GM20431 (cell line): ENCODE data around the gene RAB11FIP2.

ENCODE experiments used
- in situ Hi-C: fragments of 300-500 bp; cut with MseI, MboI; formaldehyde crosslinking; loops from one replicate; pipeline ENCODE4 v1.15.0; 2020; ENCODE audit warnings: low sequenced_read_pairs; ENCODE audit not compliant: unreplicated experiment

The RAB11FIP2 gene

DNA sequence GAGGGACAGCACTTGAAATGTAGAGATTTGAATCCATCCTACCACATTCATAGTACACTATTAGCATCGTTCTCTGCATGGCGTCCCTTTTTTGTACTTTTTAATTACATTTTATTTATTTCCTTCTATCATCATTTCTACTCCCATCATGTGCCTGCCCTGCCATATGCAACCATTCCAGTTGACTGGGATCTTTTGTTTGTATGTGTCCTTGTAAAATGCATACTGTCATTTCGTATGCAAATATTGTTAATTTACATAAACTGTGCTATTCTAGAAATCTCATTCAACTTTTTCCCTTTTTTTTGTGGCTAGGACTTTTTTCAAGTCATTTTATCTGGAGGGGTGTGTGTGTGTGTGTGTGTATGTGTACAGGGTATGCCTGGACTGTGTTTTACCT lies 57.9 kb downstream of the RAB11FIP2 start:
- in situ Hi-C loops, result no loop called here

DNA sequence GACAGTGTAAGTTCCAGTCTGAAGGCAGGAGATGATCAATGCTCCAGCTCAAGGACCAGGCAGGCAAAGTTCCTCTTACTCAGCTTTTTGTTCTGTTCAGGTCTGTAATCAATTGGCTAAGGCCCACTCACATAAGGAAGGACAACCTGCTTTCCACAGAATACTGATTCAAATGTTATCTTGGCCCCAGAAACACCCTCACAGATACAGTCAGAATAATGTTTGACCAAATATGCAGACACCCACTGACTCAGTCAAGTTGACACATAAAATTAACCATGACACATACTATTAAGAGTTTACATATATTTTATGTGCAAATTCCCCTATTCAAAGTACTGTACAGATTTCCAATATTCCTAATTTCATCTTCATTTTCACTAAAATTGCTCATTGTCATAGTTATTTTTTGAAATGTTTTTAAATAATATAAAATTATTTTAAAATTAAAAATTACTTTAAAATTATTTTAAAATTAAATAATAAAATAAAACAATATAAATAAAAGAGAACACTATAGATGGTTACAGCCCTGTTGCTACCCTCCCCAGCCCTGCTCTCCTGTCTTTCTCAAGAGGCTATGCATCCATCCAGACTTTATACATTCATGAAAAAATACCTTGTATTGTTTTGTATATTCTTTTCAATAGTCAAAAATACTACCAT lies 59.4 kb downstream of the RAB11FIP2 start:
- in situ Hi-C loops, result no loop called here

DNA sequence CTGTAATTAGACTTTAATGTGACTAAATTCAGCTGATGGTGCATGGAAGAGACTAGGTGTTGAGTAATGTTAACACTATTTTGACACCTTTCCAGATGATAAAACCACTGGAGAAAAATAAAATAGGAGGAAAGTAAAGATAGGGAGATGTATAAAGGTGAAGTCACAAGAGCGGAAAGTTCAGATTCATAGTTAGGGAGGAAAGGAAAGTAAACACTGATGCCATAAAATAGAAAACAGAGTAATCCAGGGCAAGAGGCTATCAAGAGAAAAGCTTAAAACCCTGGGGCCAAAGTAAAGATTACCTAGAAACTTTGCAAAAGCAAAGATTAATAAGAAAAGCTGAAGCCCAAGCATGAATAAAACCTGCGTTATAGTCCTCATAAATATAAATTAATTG lies 62.8 kb downstream of the RAB11FIP2 start:
- in situ Hi-C loops, result no loop called here

DNA sequence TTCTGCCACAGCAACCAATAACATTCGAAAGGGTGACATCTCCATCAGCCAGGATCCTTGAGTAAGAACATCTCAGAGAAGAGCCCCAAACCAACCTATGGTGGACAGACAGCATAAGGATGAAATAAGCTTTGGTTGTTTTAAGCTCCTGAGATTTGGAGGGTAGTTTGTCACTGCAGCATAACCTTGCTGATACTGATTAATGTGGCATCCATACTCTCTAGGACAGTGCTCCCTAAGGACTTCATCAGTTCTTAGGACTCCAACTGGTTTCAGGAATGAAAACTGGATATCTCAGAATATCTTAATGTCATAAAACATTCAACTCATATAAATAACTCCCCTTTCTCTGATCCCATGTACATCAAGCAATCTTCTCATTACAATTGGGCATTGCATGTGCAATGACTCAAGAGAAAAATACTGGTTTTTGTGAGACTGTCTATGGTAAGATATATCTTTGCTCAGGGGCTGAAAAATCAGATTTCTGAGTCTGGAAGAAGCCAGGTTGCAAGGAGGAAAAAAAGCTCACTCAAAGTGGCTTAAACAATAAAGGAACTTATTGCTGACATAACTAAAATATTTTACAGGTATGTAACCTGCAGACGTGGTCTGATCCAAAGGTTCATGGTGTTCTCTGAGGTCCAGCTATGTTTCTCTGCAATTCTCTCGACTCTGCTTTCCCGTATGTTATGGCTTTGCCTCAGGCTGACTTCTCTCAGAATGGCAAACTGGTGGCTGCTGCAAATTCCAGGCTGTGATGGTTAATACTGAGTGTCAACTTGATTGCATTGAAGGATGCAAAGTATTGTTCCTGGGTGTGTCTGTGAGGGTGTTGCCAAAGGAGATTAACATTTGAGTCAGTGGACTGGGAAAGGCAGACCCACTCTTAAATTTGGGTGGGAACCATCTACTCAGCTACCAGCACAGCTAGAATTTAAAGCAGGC lies 65.7 kb downstream of the RAB11FIP2 start:
- in situ Hi-C loops, result no loop called here

DNA sequence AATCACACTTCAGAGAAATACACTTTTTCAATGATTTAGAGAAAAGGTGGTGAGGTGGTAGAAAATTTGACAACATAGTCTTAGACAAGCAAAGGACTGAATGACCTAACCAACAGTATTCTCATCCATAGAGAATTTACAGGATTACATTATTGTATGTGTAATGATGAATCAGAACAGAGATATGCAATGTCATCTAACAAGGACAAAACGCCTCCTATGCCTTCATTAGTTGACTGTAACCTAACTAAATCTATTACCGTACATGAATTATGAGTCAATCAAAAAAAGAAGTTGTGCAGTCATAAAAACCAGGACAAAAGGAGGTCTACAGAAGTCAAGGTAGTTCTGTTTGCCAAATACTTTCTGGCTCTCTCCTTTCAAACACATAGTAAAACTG lies 66.5 kb downstream of the RAB11FIP2 start:
- in situ Hi-C loops, result no loop called here

DNA sequence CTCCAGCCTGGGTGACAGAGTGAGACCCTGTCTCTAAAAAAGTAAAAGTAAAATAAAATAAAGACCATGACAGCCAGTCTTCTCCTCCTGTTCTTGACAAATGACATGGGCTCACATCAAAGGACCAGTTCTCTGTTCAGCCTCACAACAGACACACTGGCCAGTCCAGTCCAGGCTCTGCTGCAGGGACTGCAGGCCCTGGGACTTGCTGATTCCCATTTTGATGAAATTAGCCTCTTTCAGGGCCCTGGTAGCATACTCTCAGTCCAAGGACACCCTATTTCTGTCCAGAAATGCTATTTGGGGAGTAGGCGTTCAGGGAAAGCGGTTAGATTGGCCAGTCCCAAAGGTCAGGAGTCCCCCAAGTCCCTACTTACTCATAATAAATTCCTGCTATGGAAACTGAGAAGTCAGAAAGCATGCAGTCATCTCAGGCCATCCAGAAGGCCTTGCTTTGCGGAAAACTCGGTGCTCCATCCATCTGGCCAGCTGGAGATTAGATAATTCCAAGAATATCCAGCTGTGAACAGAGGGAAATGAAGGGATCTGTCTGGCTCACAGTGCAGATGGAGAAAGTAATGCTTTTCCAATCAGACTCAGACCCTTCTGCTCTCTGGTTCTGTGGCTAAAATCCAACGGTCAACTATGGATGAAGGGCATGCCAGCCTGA lies 74.4 kb downstream of the RAB11FIP2 start:
- in situ Hi-C loops, result no loop called here

DNA sequence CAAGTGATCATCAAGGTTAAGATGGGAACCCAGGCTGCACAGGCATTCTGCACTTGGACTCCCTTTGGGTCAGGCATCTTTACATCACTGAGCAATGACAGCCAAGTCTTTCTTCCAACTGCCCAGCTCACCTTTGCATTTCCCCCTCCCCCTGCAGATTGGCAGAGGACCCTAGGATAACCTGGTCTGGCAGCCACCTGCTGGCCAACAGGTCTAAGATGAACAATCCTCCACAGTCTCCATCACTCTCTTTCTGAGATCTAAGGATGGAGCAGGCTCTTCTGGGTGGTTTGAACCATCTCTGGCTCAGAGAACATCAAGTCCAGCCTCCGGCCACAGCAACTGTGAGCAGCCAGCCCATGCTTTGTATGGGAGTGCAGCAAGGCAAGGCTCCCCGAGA lies 75.8 kb downstream of the RAB11FIP2 start:
- in situ Hi-C loops, result no loop called here

DNA sequence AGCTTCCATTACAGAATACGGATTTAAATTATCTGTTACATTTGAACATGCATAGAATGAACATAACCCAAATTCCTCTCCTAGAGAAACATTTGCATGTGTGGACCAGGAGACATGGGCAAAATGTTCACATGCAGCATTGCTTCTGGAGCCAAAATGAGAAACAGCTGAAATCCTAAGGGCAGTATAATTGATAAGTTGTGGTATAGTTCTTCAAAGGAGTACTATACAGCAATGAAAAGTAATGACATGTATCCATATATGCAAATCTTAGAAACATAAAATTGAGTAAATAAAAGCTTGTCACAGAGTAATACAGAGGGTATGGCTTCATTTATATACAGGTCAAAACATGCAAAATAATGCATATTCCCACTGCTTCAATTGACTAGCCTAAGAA lies 77.1 kb downstream of the RAB11FIP2 start:
- in situ Hi-C loops, result no loop called here

DNA sequence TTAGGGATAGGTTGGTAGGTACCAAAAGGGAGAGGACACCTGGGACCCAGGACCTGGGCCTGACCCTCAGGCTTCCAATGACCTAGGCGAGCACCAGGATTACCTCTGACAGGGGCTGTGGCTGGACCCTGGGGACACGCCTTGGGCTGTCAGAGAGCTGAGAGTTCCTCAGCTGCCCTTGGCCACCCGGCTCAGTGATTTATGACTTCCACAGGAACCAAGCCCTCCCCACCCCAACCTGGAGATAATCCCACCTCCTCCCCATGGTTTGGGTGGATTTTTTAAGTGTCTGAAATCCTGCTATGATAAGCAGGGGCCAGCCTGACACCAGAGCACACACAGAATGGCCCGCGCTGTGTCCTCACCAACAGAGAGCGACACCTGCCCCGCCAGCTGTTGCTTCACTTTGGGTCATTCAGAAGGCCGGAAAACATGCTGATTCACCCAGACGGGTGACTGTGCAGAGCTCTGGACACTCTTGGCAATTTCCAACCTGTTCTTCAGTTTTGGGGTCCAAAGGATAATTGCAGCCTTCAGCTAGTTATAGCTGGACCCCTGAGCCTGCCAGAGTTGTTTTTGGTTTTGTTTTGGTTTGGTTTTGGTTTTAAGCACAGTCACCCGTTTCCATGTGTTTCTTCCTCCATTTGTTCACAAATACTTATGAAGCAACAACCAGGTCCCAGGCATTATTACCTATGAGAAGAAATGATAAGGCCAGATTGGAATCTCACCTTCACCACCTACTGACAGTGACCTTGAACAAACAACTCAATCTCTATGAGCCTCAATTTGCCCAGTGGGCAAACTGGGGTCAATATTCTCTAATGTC lies 78.2 kb downstream of the RAB11FIP2 start:
- in situ Hi-C loops, result no loop called here

DNA sequence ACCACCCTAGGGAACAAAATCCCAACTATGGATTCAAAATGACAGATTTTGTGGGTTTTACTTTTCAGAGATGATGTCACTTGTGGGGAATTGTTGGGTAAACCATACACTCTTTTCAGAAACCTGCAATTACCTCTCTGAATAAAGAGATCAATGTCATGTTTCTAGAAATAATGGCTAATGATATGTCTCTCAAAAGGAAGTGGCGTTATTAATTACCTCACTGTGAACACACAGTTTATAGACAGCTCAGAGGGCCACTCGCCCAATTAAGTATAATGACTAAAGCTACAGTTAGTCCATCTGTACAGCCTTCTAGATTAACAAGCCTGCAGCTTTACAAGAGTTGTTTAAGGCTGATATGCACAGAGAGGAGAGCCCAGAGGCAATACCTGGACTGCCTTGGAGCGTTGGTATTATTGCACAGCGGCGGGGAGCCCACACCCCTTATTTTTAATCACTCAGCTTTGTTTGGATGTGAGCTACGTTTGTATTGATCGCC lies 79.5 kb downstream of the RAB11FIP2 start:
- in situ Hi-C loops, result no loop called here

DNA sequence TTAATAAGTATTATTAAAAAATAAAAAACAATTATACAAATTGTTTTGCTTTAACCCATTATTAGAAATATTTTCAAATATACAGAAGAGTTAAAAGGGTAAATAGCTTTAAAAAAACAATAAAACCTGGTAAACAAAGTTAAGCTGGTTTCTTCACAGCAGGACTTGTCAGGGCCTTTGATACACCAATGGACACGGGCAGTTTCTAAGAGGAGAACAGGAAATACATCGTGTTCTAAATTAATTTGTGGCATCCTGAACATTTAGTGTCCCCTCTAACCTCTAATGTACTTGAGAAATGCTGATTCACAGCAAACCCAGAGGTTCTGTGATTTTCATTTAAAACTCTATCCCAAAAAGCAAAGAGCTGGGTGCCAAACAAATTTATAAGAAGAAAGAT lies 80.8 kb downstream of the RAB11FIP2 start:
- in situ Hi-C loops, result no loop called here

DNA sequence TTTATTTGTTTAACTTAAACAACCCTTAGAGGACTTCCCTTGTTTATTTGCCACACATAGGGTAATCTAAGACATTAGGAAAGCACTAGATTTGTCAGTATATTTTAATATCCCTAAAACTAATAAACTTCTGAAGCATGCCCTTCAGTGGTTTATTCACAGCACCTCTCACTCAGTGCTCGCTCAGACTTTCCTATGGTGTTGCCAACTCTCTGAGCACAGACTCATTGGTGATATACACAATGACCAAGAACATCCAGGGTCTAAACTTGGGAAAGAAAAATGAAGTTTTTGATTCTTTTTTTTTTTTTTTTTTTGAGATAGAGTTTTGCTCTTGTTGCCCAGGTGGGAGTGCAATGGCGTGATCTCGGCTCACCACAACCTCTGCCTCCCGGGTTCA lies 82.2 kb downstream of the RAB11FIP2 start:
- in situ Hi-C loops, result no loop called here

DNA sequence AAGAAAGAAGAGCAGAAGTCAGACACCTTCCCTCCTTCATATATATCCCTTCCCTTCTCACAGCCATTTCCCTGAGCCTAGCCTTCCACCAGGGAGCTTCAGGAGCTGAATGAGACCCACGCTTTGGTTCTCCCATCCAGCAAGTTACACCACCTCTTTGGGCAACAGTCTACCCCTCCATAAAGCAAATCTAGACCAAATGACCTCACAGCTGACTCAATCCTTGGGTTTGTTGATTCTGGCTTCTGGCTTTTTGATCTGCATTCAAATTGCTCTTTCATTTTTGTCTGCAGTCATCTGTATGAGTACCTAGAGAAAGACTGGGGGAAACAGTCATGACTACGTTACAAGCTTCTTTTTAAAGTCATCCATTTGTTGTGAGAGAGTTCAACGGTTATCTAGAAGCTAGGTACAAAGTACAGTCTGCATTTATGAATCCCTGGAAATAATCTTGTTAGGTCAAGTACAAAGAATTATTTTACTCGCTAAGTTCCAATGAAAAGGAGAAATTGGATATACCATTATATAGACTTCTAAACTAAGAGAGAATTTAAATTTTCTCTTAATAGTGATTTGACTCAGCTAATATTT lies 86.3 kb downstream of the RAB11FIP2 start:
- in situ Hi-C loops, result no loop called here

DNA sequence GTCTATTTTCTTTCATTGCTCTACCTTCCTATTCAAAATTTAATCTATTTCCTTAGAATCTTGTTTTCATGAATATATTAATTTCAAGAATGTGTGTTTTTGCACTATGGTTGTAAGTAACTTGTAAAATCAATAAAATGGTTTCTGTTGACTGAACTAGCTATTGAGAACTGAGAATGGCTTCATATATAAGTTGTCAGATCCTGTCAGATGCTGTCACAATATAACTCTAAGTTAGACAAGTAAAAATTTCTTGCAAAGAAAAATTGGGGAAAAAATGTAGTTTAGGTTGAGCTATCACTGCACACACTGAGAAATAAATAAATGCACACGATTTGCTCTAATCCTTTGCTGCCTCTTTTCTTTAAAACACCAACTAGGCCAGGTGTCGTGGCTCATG lies 89.8 kb downstream of the RAB11FIP2 start:
- in situ Hi-C loops, result no loop called here

DNA sequence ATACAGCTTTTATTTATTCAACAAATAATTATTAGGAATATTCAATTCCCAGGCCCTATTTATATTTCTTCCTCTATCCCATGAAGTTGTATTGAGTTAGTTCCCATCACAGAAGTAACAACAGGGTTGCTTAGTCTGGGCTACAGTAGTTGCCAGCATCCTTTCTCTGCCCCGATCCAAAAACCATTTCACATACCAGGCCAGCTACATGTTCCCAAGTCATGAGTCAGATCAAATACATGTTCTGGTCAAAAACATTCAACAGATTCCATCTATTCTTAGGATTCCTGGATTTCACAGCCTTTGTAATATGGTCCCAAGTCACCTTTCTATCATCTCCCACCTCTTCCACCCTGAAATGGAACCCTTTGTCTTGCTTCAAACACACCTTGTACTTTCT lies 91.6 kb downstream of the RAB11FIP2 start:
- in situ Hi-C loops, result no loop called here
